A549 (cell line): ENCODE data around the gene PSIP1. TPM values are rescaled to one million over a fixed set of nuclear protein-coding genes. Genes with fewer than 3 reads are reported as not detected.

Experiments
- ATAC-seq, 2 experiments: fragments of 200-7000 bp in 1 of 2; fragments of >200 bp in 1 of 2; cut with Nextera tagmentation in 1 of 2; cut with Tn5 transposase in 1 of 2; 3 replicates each; pipeline versions ENCODE4 v1.8.0 to v1.9.1; 2018 to 2020; ENCODE audit warnings: mild to moderate bottlenecking in 1 of 2, moderate library complexity in 1 of 2
- CTCF ChIA-PET: fragments of 300-600 bp; sonication (Branson Sonifier 250); formaldehyde crosslinking; extraction: SDS; loops from one replicate; lab custom pipeline; 2021; ENCODE audit warnings: antibody characterized with exemption, inconsistent platforms; lab: Yijun Ruan, JAX
- POLR2A ChIA-PET: fragments of 350-600 bp; formaldehyde crosslinking; extraction: SDS; loops from one replicate; lab custom pipeline; 2021; ENCODE audit warnings: antibody characterized with exemption, inconsistent platforms; lab: Yijun Ruan, JAX
- DNase-seq, 2 experiments: peaks; one replicate each; pipeline versions ENCODE4 v3.0.0 to v3.0.0-alpha.2; 2011 to 2016; ENCODE audit warnings: low read depth in 1 of 2, low spot score in 1 of 2
- FAIRE-seq: peaks from 2 replicates; lab custom pipeline; 2011; peaks lifted over from hg19 to GRCh38; lab: Jason Lieb, UNC
- H3K27ac ChIP-seq, 2 experiments: fragments of >200 bp; sonication (Bioruptor Twin); formaldehyde crosslinking; 3 replicates each; pipeline ENCODE4 v1.5.1; 2016 to 2017
- H3K4me1 ChIP-seq: fragments of >200 bp; sonication (Bioruptor Twin); formaldehyde crosslinking; 3 replicates; pipeline ENCODE4 v1.6.1; 2016
- H3K4me2 ChIP-seq: fragments of >200 bp; sonication (Bioruptor Twin); formaldehyde crosslinking; 3 replicates; pipeline ENCODE4 v1.6.1; 2016
- H3K4me3 ChIP-seq: fragments of >200 bp; sonication (Bioruptor Twin); formaldehyde crosslinking; 3 replicates; pipeline ENCODE4 v1.5.1; 2016
- H3K9me3 ChIP-seq: fragments of >200 bp; sonication (Bioruptor Twin); formaldehyde crosslinking; 3 replicates; pipeline ENCODE4 v1.6.1; 2016
- ATOH8 ChIP-seq: fragments of 250-450 bp; sonication (Bioruptor Pico); IDR thresholded peaks from 2 replicates; pipeline ENCODE4 v1.5.0; 2020; ENCODE audit warnings: low read depth, mild to moderate bottlenecking, moderate library complexity
- BCL3 ChIP-seq: fragments of >200 bp; sonication (Bioruptor Twin); formaldehyde crosslinking; IDR thresholded peaks from 3 replicates; pipeline ENCODE4 v1.6.1; 2016
- BHLHE40 ChIP-seq: IDR thresholded peaks from 2 replicates; pipeline ENCODE4 v1.6.1; 2012; ENCODE audit warnings: low read depth, low read length, inconsistent platforms
- ELK1 ChIP-seq: fragments of 150-350 bp; IDR thresholded peaks from 2 replicates; pipeline ENCODE4 v1.6.1; 2014; ENCODE audit warnings: low read depth, mild to moderate bottlenecking, low read length
- ESRRA ChIP-seq: fragments of 150-350 bp; IDR thresholded peaks from 2 replicates; pipeline ENCODE4 v1.6.1; 2014; ENCODE audit warnings: mild to moderate bottlenecking, low read length, borderline replicate concordance
- FOXS1 ChIP-seq: fragments of 250-450 bp; sonication (Bioruptor Pico); IDR thresholded peaks from 2 replicates; pipeline ENCODE4 v1.5.0; 2020; ENCODE audit warnings: mild to moderate bottlenecking, moderate library complexity
- GATA3 ChIP-seq: IDR thresholded peaks from 2 replicates; pipeline ENCODE4 v1.6.1; 2012; ENCODE audit warnings: borderline replicate concordance
- HDAC2 ChIP-seq: fragments of 200-600 bp; sonication (generic); IDR thresholded peaks from 2 replicates; pipeline ENCODE4 v1.6.1; 2016
- HOXA7 ChIP-seq: fragments of 250-450 bp; sonication (Bioruptor Pico); IDR thresholded peaks from 2 replicates; pipeline ENCODE4 v1.5.0; 2020; ENCODE audit warnings: mild to moderate bottlenecking, moderate library complexity
- MAX ChIP-seq: IDR thresholded peaks from 2 replicates; pipeline ENCODE4 v1.6.1; 2012
- MAZ ChIP-seq: fragments of 150-350 bp; IDR thresholded peaks from 2 replicates; pipeline ENCODE4 v1.6.1; 2014; ENCODE audit warnings: antibody characterized with exemption, low read depth, low read length, borderline replicate concordance
- PHF8 ChIP-seq: fragments of 200-600 bp; sonication (generic); IDR thresholded peaks from 2 replicates; pipeline ENCODE4 v1.6.1; 2016; ENCODE audit warnings: low read depth, mild to moderate bottlenecking, antibody characterized with exemption, moderate library complexity, borderline replicate concordance
- POLR2A ChIP-seq: IDR thresholded peaks from 2 replicates; pipeline ENCODE4 v1.6.1; 2012; ENCODE audit warnings: mild to moderate bottlenecking, low read length
- RARB ChIP-seq: fragments of 250-450 bp; sonication (Bioruptor Pico); IDR thresholded peaks from 2 replicates; pipeline ENCODE4 v1.8.0; 2021; ENCODE audit warnings: mild to moderate bottlenecking, moderate library complexity
- RFX5 ChIP-seq: fragments of 450-650 bp; IDR thresholded peaks from 2 replicates; pipeline ENCODE4 v1.7.1; 2014; ENCODE audit warnings: antibody characterized with exemption, mild to moderate bottlenecking, moderate library complexity
- RNF2 ChIP-seq: fragments of 200-600 bp; sonication (generic); IDR thresholded peaks from 2 replicates; pipeline ENCODE4 v1.6.1; 2016; ENCODE audit warnings: low read depth, mild to moderate bottlenecking, antibody characterized with exemption, moderate library complexity, borderline replicate concordance
- SREBF2 ChIP-seq: fragments of 450-650 bp; IDR thresholded peaks from 2 replicates; pipeline ENCODE4 v1.6.1; 2014; ENCODE audit warnings: mild to moderate bottlenecking, moderate library complexity
- ZC3H11A ChIP-seq: fragments of 450-650 bp; IDR thresholded peaks from 2 replicates; pipeline ENCODE4 v1.6.1; 2014; ENCODE audit warnings: antibody characterized with exemption, mild to moderate bottlenecking
- ZFP36 ChIP-seq: fragments of 450-650 bp; IDR thresholded peaks from 2 replicates; pipeline ENCODE4 v1.6.1; 2014; ENCODE audit warnings: borderline replicate concordance; ENCODE audit not compliant: partially characterized antibody
- ZNF302 ChIP-seq: fragments of 250-450 bp; sonication (Bioruptor Pico); IDR thresholded peaks from 2 replicates; pipeline ENCODE4 v1.9.0; 2021; ENCODE audit warnings: inconsistent platforms, mild to moderate bottlenecking, moderate library complexity
- WGBS: methylation state at CpG from one replicate; pipeline ENCODE4 v1.1.6; 2017; ENCODE audit errors: missing lambda C conversion rate; 5-methylcytosine and 5-hydroxymethylcytosine counted together
- polyA plus RNA-seq, 4 experiments: library from polyadenylated mRNA; depleted of rRNA in 3 of 4; stranded (reverse); fragments of >200 nt; fragmentation: RNase III in 1 of 4; extraction: RNeasy Plus Mini Kit Qiagen cat#74134 plus additional on column Dnase treatment in 1 of 4; gene quantifications; 2 replicates in 3 of 4; 3 replicates in 1 of 4; pipeline ENCODE4 v1.2.3, GENCODE V29; 2011 to 2017
- TF ChIP-seq, protein P1 (sequence below): fragments of 200-600 bp; sonication (generic); IDR thresholded peaks from 2 replicates; pipeline ENCODE4 v1.6.1; 2016; ENCODE audit warnings: antibody characterized with exemption, mild to moderate bottlenecking, moderate library complexity

Gene PSIP1
- polyA plus RNA-seq, 2 of the 4 experiments (the other 2 are of a cell fraction), result 84.2 to 119 TPM

GRCh38 chr9:15461601-15462000, 49.2 kb downstream of the PSIP1 start:
- no peak for DNase-seq
- no peak for FAIRE-seq
- no peak for ATAC-seq
- TF ChIP-seq RNF2 (no peak), BHLHE40 (no peak), RFX5 (no peak), ZC3H11A (no peak), MAX (no peak), ELK1 (no peak), HDAC2 (no peak), MAZ (no peak), ZFP36 (no peak), POLR2A (no peak)
- H3K9me3 ChIP-seq, result no peaks in the 10 kb centered on the region
- POLR2A ChIA-PET, result no interaction called here
- H3K4me3 ChIP-seq, result no peak overlapping the region
- H3K27ac ChIP-seq, result no peak overlapping the region
- H3K4me2 ChIP-seq, result no peak overlapping the region
- WGBS, result 75% methylated on average over 2 of the region's 2 CpGs
- CTCF ChIA-PET, result no interaction called here
- H3K4me1 ChIP-seq, result no peaks in the 10 kb centered on the region

- POLR2A ChIA-PET, result no interaction called here
- no peak overlapping the region for H3K4me3 ChIP-seq
- TF ChIP-seq RARB (CRISPR knock-in tag) (no peak), PHF8 (no peak), ESRRA (no peak), ZFP36 (no peak), SREBF2 (no peak), FOXS1 (CRISPR knock-in tag) (no peak), GATA3 (no peak), ZNF302 (CRISPR knock-in tag) (no peak), HOXA7 (CRISPR knock-in tag) (no peak), ATOH8 (CRISPR knock-in tag) (no peak), BCL3 (no peak)
- TF ChIP-seq, protein P1, sequence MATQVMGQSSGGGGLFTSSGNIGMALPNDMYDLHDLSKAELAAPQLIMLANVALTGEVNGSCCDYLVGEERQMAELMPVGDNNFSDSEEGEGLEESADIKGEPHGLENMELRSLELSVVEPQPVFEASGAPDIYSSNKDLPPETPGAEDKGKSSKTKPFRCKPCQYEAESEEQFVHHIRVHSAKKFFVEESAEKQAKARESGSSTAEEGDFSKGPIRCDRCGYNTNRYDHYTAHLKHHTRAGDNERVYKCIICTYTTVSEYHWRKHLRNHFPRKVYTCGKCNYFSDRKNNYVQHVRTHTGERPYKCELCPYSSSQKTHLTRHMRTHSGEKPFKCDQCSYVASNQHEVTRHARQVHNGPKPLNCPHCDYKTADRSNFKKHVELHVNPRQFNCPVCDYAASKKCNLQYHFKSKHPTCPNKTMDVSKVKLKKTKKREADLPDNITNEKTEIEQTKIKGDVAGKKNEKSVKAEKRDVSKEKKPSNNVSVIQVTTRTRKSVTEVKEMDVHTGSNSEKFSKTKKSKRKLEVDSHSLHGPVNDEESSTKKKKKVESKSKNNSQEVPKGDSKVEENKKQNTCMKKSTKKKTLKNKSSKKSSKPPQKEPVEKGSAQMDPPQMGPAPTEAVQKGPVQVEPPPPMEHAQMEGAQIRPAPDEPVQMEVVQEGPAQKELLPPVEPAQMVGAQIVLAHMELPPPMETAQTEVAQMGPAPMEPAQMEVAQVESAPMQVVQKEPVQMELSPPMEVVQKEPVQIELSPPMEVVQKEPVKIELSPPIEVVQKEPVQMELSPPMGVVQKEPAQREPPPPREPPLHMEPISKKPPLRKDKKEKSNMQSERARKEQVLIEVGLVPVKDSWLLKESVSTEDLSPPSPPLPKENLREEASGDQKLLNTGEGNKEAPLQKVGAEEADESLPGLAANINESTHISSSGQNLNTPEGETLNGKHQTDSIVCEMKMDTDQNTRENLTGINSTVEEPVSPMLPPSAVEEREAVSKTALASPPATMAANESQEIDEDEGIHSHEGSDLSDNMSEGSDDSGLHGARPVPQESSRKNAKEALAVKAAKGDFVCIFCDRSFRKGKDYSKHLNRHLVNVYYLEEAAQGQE, result no peak
- TF ChIP-seq, all 56 proteins: peak for 0
- Histone ChIP-seq H3K4me1 (no peaks in the 10 kb centered on the region), H3K4me2 (no peak overlapping the region), H3K27ac (no peak overlapping the region), H3K9me3 (no peaks in the 10 kb centered on the region)
- CTCF ChIA-PET, result interaction anchor here (1.6 kb wide), 1 partner anchor 8 kb away, joined by 4 read pairs; no protein-coding TSS in a partner anchor
- DNase-seq, result no peak
- WGBS, result 94% methylated on average over 8 of the region's 8 CpGs
- no peak for ATAC-seq
- no peak for FAIRE-seq
Observed at GRCh38 chr9:15461056-15461455, 49.7 kb downstream of the PSIP1 start.
